ENCODE results near the gene MUC20. TPM values are rescaled to one million over a fixed set of nuclear protein-coding genes. Genes with fewer than 3 reads are reported as not detected.
"Not testable (repeated sequence)": the region's sequence is repeated elsewhere in the genome, so short reads cannot be mapped to it uniquely, and the experiment has no call there.

Gene MUC20
- total RNA-seq, 2 donors from 2014 or later: 2.4 to 3.5 TPM

DNA sequence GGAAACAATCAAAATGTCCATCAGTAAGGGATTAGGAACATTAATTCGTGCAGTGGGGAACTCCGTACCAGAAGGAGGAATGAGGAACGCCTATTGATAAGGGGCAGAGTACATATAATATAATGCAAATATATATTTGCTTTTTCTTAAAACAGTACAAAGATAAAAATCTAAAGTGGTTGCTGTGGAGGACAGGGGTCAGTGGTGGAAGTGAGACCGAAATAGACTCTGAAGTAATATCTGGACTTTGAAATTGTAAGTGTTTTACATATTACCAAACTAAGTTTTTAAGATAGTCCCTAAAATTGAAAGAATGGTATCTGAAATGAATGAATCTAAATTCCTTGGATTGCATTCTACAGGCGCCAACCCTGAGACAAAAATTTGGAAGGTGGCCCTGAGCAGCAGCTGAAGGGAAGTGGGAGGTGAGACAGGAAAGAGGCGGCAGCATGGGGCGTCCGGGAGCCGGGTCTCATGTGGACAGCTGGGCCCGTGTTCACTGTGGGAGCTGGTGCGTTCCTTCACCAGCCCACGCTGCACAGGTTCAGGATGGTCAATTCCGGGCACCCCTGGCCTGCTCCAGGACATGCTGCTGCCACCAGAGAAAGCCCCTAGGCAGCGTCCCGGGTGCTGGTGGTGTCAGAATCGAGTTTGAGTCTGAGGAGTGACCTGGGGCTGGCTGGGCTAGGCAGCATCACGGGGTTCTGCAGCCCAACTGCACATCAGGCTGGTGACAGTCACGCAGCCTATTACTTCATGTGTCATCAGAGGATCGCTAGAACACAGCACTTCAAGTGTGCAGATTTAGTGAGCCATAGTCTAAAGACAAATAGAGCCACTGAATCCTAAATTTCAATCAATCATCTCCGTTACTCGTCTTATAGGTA, 31.4 kb upstream of the MUC20 start:
- not testable (repeated sequence) for H3K27me3 Mint-ChIP-seq, H3K9me3 Mint-ChIP-seq, H3K4me3 Mint-ChIP-seq, H3K27ac Mint-ChIP-seq
- peak in 1 of 2 donors; percentile 31 for ATAC-seq
- DNase-seq (ENCODE audit: low spot score): peak; percentile 48
- Mint-ChIP-seq H3K36me3 (peaks cover 41% of the 10 kb centered on the region), H3K4me1 (ENCODE audit: low read depth in 2 of 2) (peaks cover 24 to 28% of the 10 kb centered on the region in 2 donors)

GRCh38 chr3:195690951-195691350, 29.8 kb upstream of the MUC20 start:
- peaks cover 41% of the 10 kb centered on the region for H3K36me3 Mint-ChIP-seq
- H3K4me1 Mint-ChIP-seq (ENCODE audit: low read depth in 2 of 2): peaks cover 24 to 28% of the 10 kb centered on the region in 2 donors
- peak overlapping the region; percentile 81 for H3K4me3 Mint-ChIP-seq
- peaks cover 3% of the 10 kb centered on the region for H3K9me3 Mint-ChIP-seq
- H3K27ac Mint-ChIP-seq: peak overlapping the region; percentile 76 to 85
- ATAC-seq (no peak), DNase-seq (ENCODE audit: low spot score) (peak; percentile 34)
- no peaks in the 10 kb centered on the region for H3K27me3 Mint-ChIP-seq

GRCh38 chr3:195691596-195692353, 29.0 kb upstream of the MUC20 start:
- peaks cover 21 to 28% of the 10 kb centered on the region in 2 donors for H3K4me1 Mint-ChIP-seq (ENCODE audit: low read depth in 2 of 2)
- H3K27me3 Mint-ChIP-seq, ATAC-seq, H3K9me3 Mint-ChIP-seq: not testable (repeated sequence)
- H3K4me3 Mint-ChIP-seq: peak overlapping the region; percentile 81
- peaks cover 37% of the 10 kb centered on the region for H3K36me3 Mint-ChIP-seq
- peak overlapping the region; percentile 76 to 85 for H3K27ac Mint-ChIP-seq
- DNase-seq (ENCODE audit: low spot score): peak; percentile 59

DNA sequence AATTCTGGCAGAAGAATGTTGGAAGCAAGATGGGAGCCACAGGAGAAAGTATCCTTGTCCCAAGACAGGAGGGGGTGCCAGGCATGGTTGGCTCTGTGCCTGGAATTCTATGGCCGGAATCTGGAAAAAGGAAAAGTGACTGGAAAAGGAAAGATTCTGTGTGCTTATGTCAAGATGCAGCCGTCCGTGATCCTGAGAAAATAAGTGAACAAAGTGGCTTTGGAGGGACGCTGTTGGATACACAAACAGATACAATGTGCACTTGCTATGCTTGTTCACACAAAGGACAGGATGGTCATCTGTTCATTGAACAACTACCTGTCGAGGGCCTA, 28.5 kb upstream of the MUC20 start:
- DNase-seq (ENCODE audit: low spot score) (peak; percentile 42), ATAC-seq (no peak)
- peak overlapping the region; percentile 76 to 85 for H3K27ac Mint-ChIP-seq
- peaks cover 20 to 26% of the 10 kb centered on the region in 2 donors for H3K4me1 Mint-ChIP-seq (ENCODE audit: low read depth in 2 of 2)
- peaks cover 35% of the 10 kb centered on the region for H3K36me3 Mint-ChIP-seq
- H3K4me3 Mint-ChIP-seq: peak overlapping the region; percentile 81
- peaks cover 3% of the 10 kb centered on the region for H3K9me3 Mint-ChIP-seq
- no peaks in the 10 kb centered on the region for H3K27me3 Mint-ChIP-seq

- H3K27ac Mint-ChIP-seq: peak overlapping the region in 1 of 2 donors; percentile 76
- peak in 1 of 2 donors; percentile 22 for ATAC-seq
Measured at GRCh38 chr3:195692781-195693427, 27.9 kb upstream of the MUC20 start.

DNA sequence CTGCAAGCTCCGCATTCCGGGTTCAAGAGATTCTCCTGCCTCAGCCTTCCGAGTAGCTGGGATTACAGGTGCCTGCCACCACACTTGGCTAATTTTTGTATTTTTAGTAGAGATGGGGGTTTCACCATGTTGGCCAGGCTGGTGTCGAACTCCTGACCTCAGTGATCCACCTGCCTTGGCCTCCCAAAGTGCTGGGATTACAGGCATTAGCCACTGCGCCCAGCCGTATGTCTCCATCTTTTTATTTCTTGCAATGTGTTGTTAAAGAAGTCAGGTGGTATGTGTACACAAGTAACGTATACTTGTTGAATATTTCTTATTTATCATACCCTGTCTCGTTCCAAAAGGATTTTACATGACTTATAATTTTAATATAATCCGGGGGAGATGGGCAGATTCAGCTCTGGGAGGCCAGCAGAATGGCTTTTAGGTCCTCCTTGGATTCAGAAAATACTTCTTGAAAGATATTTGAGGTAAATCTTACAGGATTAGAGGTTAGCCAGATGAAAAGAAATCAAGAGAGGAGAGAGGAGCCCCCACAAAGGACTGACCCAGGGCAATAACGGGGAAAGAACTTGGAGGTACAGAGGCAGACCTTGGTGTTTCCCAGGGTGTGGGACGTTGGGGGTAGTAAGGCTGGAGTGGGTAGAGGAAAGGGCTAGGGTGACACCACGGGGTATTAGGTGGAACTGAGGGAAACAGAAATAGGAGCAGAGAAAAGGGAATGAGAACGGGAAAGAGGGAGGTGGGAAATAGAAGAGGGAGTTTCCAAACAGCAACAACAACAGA, 27.2 kb upstream of the MUC20 start:
- Mint-ChIP-seq H3K27me3 (no peaks in the 10 kb centered on the region), H3K4me3 (no peak overlapping the region), H3K36me3 (peaks cover 42% of the 10 kb centered on the region), H3K4me1 (ENCODE audit: low read depth in 2 of 2) (peaks cover 22% of the 10 kb centered on the region in 2 donors), H3K9me3 (no peaks in the 10 kb centered on the region), H3K27ac (peak overlapping the region in 1 of 2 donors; percentile 44)
- ATAC-seq (no peak), DNase-seq (ENCODE audit: low spot score) (peak; percentile 53)

More at GRCh38 chr3:195692781-195693427, 27.9 kb upstream of the MUC20 start:
- H3K36me3 Mint-ChIP-seq: peaks cover 36% of the 10 kb centered on the region
- H3K4me3 Mint-ChIP-seq: no peak overlapping the region
- no peaks in the 10 kb centered on the region for H3K9me3 Mint-ChIP-seq
- H3K27me3 Mint-ChIP-seq: no peaks in the 10 kb centered on the region
- peaks cover 22% of the 10 kb centered on the region in 2 donors for H3K4me1 Mint-ChIP-seq (ENCODE audit: low read depth in 2 of 2)
- DNase-seq (ENCODE audit: low spot score): peak; percentile 20

GRCh38 chr3:195694217-195695076, 26.3 kb upstream of the MUC20 start:
- ATAC-seq, H3K4me3 Mint-ChIP-seq, H3K9me3 Mint-ChIP-seq, H3K27me3 Mint-ChIP-seq: not testable (repeated sequence)
- H3K27ac Mint-ChIP-seq: peak overlapping the region in 1 of 2 donors; percentile 44
- H3K36me3 Mint-ChIP-seq: peaks cover 38% of the 10 kb centered on the region
- H3K4me1 Mint-ChIP-seq (ENCODE audit: low read depth in 2 of 2): peaks cover 22 to 25% of the 10 kb centered on the region in 2 donors
- peak; percentile 48 for DNase-seq (ENCODE audit: low spot score)

DNA sequence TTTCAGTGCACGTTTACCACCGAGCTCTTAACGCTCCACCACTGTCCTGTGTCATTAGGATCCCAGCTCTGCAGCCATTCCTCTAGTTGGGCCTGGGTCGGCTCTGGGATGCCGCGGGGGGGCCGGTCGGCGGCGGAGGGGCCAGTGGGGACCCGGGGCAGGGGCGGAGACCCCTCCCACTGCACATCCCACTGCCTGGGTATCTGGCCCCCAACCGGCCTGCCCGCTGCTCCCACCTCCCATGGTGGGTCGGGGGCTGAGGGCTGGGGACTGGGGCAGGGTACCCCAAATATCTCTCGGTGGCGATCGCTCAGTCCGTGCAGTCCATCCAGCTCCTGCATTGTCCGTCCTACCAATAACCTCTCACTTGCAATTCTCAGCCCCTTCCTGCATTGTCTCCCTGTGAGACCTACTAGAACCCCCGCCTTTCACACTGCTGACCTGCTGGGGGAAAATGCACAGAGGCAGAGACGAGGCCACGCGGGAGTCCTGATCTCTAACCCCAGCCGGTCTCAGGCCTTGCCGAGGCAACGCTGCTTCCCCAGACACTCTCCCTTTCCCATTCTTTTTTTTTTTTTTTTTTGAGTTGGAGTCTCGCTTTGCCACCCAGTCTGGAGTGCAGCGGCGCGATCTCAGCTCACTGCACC, 24.0 kb upstream of the MUC20 start:
- Mint-ChIP-seq H3K36me3 (peaks cover 34% of the 10 kb centered on the region), H3K4me3 (no peak overlapping the region), H3K4me1 (ENCODE audit: low read depth in 2 of 2) (peaks cover 13 to 23% of the 10 kb centered on the region in 2 donors), H3K9me3 (no peaks in the 10 kb centered on the region), H3K27me3 (no peaks in the 10 kb centered on the region), H3K27ac (no peak overlapping the region)
- peak; percentile 60 for DNase-seq (ENCODE audit: low spot score)
- peak; percentile 10 to 50 for ATAC-seq

- Mint-ChIP-seq H3K36me3 (peaks cover 24% of the 10 kb centered on the region), H3K4me3 (no peak overlapping the region), H3K4me1 (ENCODE audit: low read depth in 2 of 2) (peaks cover 3 to 15% of the 10 kb centered on the region in 2 donors), H3K9me3 (no peaks in the 10 kb centered on the region), H3K27me3 (no peaks in the 10 kb centered on the region), H3K27ac (no peak overlapping the region)
- DNase-seq (ENCODE audit: low spot score) (peak; percentile 62), ATAC-seq (no peak)
Measured at GRCh38 chr3:195697582-195698324, 23.0 kb upstream of the MUC20 start.

DNA sequence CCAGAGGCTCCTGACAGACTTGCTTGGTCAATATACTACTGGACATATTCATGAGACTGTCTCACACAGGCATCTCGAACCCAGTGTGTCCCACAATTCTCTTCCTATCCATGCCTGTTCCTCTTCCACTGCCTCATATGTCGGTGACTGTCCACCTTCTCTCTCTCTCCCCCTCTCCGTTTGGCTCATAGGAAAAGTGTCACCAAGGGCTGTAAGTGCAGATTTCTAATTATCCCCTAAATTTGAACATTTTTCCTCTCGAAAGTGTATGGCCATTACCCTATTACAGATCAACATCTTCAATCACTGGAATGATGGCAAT, 22.5 kb upstream of the MUC20 start:
- Mint-ChIP-seq H3K4me1 (ENCODE audit: low read depth in 2 of 2) (peaks cover 0 to 12% of the 10 kb centered on the region in 2 donors), H3K27ac (no peak overlapping the region), H3K27me3 (no peaks in the 10 kb centered on the region), H3K36me3 (peaks cover 22% of the 10 kb centered on the region), H3K9me3 (no peaks in the 10 kb centered on the region), H3K4me3 (no peak overlapping the region)
- DNase-seq (ENCODE audit: low spot score): no peak
- ATAC-seq: no peak

DNA sequence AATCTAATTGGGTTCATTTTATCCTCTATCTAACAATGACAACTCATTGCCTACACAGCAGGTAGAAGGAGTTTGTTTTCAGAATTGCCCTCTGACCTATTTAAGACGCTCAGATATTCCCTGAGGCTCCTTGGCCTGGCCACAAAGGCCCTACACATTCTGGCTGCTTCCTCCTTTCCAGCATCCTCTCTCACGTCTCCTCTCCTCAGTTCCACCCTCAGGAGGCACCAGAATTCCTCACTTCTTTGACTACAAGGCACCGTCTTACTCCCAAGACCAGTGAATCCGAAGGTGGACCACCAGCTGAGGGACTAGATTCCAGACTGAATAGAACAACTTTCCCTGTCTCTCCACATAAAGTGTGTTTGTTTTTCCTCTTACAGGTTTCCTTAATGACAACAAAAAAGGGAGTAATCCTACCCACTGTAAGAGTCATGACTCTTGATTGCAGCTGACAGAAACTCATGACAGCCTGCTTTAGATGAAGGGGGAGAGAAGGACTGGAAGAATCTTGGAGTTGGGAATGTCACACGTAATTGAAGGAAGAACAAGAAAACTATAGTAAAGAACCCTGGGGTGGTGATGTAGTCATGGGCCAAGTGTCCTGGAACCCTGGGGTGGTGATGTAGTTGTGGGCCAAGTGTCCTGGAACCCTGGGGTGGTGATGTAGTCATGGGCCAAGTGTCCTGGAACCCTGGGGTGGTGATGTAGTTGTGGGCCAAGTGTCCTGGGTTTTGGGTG, 22.0 kb upstream of the MUC20 start:
- peaks cover 18% of the 10 kb centered on the region for H3K36me3 Mint-ChIP-seq
- DNase-seq (ENCODE audit: low spot score) (peak; percentile 57), ATAC-seq (no peak)
- no peak overlapping the region for H3K4me3 Mint-ChIP-seq
- H3K4me1 Mint-ChIP-seq (ENCODE audit: low read depth in 2 of 2): peaks cover 0 to 11% of the 10 kb centered on the region in 2 donors
- H3K27me3 Mint-ChIP-seq: no peaks in the 10 kb centered on the region
- no peak overlapping the region for H3K27ac Mint-ChIP-seq
- no peaks in the 10 kb centered on the region for H3K9me3 Mint-ChIP-seq

All from natural killer cell treated with Interleukin-12 subunit alpha and Interleukin-12 subunit beta and Interleukin-15 and Interleukin-18, amount 100 ng/mL, for 72 hours (primary cell).